ENCODE data around the gene MYL7. TPM values are rescaled to one million over a fixed set of nuclear protein-coding genes. Genes with fewer than 3 reads are reported as not detected.

MYL7 gene
- total and polyA plus RNA-seq, 9 of the 15 experiments (the other 6 are each of a cell fraction or from before 2014, with no cell fraction given): not detected

GRCh38 chr7:44113764-44114354 is 27.3 kb downstream of the MYL7 start (continued):
- TF ChIP-seq ZNF175 (CRISPR knock-in tag; IDR thresholded peaks at IDR 0.05; ENCODE audit: low read depth) (no peak), ZNF764 (CRISPR knock-in tag; IDR thresholded peaks at IDR 0.05; ENCODE audit: low read depth) (no peak), CREB1 (IDR thresholded peaks at IDR 0.05) (no peak), CREB1 (CRISPR knock-in tag; IDR thresholded peaks at IDR 0.05) (no peak), POLR2G (IDR thresholded peaks at IDR 0.05; ENCODE audit: low read depth, low read length) (peak; percentile 56), SNRNP70 (optimal IDR thresholded peaks at IDR 0.05; ENCODE audit: low read depth, low read length) (no peak), KLF6 (CRISPR knock-in tag; IDR thresholded peaks at IDR 0.05; ENCODE audit: borderline replicate concordance) (no peak), SPI1 (IDR thresholded peaks at IDR 0.05; ENCODE audit: borderline replicate concordance, low read depth, low read length) (no peak), ZNF24 (IDR thresholded peaks at IDR 0.05) (no peak), KAT2B (IDR thresholded peaks at IDR 0.05; ENCODE audit: low read depth, low read length) (no peak), NFE2L1 (tag; IDR thresholded peaks at IDR 0.05; ENCODE audit: borderline replicate concordance, low read depth) (no peak), ZBTB12 (CRISPR knock-in tag; IDR thresholded peaks at IDR 0.05) (no peak), SREBF2 (CRISPR knock-in tag; IDR thresholded peaks at IDR 0.05) (no peak), ZBTB17 (CRISPR knock-in tag; IDR thresholded peaks at IDR 0.05) (no peak), TEAD2 (tag; IDR thresholded peaks at IDR 0.05) (no peak), HMGN3 (IDR thresholded peaks at IDR 0.05; ENCODE audit: borderline replicate concordance, extremely low read depth, insufficient read length, low read depth, low read length) (no peak)
- TF ChIP-seq, protein P1, sequence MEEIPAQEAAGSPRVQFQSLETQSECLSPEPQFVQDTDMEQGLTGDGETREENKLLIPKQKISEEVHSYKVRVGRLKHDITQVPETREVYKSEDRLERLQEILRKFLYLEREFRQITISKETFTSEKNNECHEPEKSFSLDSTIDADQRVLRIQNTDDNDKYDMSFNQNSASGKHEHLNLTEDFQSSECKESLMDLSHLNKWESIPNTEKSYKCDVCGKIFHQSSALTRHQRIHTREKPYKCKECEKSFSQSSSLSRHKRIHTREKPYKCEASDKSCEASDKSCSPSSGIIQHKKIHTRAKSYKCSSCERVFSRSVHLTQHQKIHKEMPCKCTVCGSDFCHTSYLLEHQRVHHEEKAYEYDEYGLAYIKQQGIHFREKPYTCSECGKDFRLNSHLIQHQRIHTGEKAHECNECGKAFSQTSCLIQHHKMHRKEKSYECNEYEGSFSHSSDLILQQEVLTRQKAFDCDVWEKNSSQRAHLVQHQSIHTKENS (CRISPR knock-in tag; IDR thresholded peaks at IDR 0.05): no peak
- TF ChIP-seq, protein P2, sequence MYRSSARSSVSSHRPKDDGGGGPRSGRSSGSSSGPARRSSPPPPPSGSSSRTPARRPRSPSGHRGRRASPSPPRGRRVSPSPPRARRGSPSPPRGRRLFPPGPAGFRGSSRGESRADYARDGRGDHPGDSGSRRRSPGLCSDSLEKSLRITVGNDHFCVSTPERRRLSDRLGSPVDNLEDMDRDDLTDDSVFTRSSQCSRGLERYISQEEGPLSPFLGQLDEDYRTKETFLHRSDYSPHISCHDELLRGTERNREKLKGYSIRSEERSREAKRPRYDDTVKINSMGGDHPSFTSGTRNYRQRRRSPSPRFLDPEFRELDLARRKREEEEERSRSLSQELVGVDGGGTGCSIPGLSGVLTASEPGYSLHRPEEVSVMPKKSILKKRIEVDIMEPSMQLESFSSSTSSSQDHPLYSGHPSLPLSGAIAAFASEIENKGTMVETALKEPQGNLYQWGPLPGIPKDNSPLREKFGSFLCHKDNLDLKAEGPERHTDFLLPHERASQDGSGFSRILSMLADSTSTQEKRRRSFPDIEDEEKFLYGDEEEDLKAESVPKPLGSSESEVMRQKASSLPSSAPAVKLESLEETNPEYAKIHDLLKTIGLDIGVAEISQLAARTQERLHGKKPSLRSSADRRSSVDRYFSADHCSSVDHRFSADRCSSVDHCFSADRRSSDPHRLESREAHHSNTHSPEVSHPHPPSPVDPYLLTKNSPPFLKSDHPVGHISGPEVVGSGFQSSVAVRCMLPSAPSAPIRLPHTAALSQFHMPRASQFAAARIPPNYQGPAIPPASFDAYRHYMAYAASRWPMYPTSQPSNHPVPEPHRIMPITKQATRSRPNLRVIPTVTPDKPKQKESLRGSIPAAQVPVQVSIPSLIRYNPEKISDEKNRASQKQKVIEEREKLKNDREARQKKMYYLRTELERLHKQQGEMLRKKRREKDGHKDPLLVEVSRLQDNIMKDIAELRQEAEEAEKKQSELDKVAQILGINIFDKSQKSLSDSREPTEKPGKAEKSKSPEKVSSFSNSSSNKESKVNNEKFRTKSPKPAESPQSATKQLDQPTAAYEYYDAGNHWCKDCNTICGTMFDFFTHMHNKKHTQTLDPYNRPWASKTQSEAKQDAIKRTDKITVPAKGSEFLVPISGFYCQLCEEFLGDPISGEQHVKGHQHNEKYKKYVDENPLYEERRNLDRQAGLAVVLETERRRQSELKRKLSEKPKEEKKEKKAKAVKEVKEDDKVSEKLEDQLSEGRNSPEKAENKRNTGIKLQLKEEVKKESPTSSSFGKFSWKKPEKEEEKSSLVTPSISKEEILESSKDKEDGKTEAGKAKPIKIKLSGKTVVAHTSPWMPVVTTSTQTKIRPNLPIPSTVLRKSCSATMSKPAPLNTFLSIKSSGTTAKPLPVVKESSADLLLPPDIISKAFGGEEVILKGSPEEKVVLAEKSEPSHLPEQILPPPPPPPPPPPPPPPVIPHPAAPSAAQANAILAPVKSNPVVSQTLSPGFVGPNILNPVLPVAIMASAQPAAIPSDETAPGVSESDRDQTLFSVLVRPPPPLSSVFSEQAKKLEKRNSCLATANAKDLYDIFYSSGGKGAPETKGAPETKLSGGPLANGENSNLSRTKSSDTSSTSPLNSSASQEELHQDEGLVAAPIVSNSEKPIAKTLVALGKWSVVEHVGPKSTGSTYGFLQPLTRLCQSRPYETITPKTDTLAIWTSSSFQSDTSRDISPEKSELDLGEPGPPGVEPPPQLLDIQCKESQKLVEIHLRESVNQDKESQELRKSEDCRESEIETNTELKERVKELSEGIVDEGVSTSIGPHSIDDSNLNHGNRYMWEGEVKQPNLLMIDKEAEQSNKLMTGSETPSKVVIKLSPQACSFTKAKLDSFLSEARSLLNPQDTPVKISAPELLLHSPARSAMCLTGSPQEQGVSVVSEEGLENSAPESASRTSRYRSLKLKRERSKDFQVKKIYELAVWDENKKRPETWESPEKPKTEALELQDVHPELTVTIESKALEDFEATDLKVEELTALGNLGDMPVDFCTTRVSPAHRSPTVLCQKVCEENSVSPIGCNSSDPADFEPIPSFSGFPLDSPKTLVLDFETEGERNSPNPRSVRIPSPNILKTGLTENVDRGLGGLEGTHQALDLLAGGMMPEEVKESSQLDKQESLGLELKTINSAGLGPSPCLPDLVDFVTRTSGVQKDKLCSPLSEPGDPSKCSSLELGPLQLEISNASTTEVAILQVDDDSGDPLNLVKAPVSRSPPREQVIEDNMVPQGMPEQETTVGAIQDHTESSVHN (IDR thresholded peaks at IDR 0.05; ENCODE audit: borderline replicate concordance in 1 of 2, low read depth in 1 of 2): no peak
